GM18867 (cell line): ENCODE results near the gene TRNT1.

Experiments used
- ATAC-seq: cut with Tn5 transposase; IDR thresholded peaks from one replicate; pipeline ENCODE4 v1.9.1; 2021; ENCODE audit warnings: mild to moderate bottlenecking, moderate library complexity; ENCODE audit not compliant: unreplicated experiment

Gene TRNT1

GRCh38 chr3:3177861-3178497, 51.2 kb downstream of the TRNT1 start:
- no peak for ATAC-seq

DNA sequence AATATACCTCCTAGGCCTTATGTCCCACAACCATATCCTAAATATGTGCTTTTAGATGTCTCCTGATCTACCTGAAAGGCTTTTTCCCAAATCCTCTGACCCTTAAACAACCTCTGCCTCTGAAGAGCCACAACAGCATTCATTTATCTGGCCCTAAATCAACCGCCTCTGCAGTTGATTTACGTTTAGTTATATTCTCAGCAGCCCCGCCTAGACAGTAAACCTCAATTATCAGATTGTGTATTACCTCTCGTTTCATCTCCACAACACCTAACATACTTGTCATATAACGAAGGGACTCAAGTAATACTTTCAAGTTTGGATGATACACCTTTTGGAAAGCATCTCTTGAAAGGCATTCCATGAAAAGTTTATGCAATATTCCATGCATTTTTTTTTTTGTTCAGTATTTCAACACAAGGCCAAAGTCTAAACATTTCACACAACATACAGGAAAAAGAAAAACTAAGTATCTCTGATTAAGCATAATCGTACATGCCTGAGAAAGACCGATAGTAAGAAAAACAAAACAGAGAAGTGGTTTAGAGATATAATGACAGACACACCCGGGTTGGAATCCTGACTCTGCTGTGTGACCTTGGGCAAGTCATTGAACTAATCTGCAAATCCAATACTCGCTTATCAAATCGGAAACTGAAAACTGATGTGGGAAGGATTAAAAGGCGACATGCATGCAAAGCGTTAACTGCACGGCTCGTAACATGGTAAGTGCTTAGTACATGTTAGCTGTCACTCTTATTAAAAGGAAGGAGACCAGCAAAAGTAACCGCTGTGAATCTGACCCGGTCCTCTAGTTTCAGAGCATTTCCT, 52.0 kb downstream of the TRNT1 start:
- peak; percentile 5 for ATAC-seq

DNA sequence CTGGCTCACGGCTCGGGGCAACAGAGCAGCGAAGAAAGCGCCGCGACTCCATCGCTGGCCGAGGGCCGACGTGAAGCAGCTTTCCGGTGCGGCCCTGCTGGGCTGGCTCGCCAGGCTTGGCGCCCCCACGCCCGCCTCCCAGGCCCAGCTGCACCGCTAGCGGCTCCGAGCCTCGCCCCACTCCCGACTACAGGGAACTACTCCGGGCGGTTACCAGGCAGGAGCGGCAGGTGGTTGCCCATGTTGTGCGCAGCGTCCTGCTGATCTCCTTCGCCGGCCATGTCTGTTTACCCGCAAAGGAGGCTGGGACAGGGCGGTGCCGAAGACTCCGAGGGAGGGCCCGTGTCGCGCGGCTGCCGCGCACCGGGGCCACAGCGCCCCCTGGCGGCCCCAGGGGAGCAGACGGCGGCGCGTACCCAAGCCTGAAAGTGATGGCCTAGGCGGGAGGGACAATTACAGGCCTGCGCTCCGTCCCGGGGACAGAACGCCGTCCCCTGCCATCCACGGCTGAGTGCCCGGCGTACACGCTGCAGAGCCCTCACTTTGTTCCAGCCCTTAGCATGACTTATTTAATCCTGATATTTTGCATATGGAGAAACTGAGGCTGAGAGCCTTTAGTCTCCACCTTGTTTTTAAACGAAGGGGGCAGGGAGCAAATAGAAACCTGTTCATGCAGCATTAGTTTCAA, 52.8 kb downstream of the TRNT1 start, which contains the start of gene CRBN:
TSS of gene CRBN (minus strand) at position 285 of the 688 bp plus-strand sequence. CDS start at position 281, 4 bp downstream.
- peak; percentile 99 for ATAC-seq

- ATAC-seq: no peak
Observed at GRCh38 chr3:3180456-3180855, 53.7 kb downstream of the TRNT1 start.

GRCh38 chr3:3184876-3185275, 58.1 kb downstream of the TRNT1 start:
- no peak for ATAC-seq

GRCh38 chr3:3189102-3189727, 62.5 kb downstream of the TRNT1 start:
- ATAC-seq: no peak

- ATAC-seq: no peak
Observed at GRCh38 chr3:3189961-3190360, 63.2 kb downstream of the TRNT1 start.

- no peak for ATAC-seq
Observed at GRCh38 chr3:3191675-3192285, 65.0 kb downstream of the TRNT1 start.

GRCh38 chr3:3192286-3192675, 65.5 kb downstream of the TRNT1 start:
- no peak for ATAC-seq

GRCh38 chr3:3194861-3195260, 68.1 kb downstream of the TRNT1 start:
- ATAC-seq: no peak

GRCh38 chr3:3196148-3196861, 69.6 kb downstream of the TRNT1 start:
- ATAC-seq: no peak
